T follicular helper cell (primary cell): Measurements from ENCODE around the gene EP300.
"Not testable (repeated sequence)": the region's sequence is repeated elsewhere in the genome, so short reads cannot be mapped to it uniquely, and the experiment has no call there.

Experiments used
- DNase-seq: peaks from one replicate; pipeline ENCODE4 v3.0.0-alpha.2; 2020; ENCODE audit warnings: low read depth
- total RNA-seq, 2 experiments: gene quantifications; one replicate each; lab custom pipeline; 2026; lab: John Stamatoyannopoulos, UW

Gene EP300
- 70.9 to 151 reads per million in 2 experiments for total RNA-seq

DNA sequence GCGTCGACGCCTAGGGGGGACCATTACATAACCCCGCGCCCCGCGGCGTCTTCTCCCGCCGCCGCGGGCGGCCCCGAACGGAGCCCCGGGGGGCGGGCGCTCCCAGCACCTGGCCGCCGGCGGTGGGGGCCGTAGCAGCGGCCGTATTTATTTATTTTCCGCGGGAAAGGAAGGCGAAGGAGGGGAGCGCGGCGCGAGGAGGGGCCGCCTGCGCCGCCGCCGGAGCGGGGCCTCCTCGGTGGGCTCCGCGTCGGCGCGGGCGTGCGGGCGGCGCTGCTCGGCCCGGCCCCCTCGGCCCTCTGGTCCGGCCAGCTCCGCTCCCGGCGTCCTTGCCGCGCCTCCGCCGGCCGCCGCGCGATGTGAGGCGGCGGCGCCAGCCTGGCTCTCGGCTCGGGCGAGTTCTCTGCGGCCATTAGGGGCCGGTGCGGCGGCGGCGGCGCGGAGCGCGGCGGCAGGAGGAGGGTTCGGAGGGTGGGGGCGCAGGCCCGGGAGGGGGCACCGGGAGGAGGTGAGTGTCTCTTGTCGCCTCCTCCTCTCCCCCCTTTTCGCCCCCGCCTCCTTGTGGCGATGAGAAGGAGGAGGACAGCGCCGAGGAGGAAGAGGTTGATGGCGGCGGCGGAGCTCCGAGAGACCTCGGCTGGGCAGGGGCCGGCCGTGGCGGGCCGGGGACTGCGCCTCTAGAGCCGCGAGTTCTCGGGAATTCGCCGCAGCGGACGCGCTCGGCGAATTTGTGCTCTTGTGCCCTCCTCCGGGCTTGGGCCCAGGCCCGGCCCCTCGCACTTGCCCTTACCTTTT lies at the start of gene EP300:
EP300 (plus strand) TSS at position 570 of the 795 bp plus-strand sequence. CDS start 413 bp downstream, outside the sequence.
- DNase-seq: peak; percentile 84

DNA sequence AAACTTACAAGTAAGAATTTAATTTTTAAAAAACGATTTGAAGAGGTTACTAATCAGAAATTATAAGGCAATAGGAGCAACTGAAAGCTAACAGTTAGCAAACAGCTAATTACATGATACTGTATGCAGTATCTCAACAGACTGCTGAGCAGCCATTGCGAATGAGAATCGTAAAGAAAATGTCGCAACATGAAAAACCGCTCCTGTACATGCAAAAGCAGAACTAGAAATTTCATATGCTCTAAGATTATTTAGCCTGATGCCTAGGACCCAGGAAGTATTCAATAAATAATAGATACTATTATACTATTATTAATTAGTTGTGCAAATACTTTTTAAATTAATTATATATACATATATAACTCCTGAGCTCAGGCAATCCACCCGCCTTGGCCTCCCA lies 48.7 kb upstream of the EP300 start:
- DNase-seq: no peak

DNA sequence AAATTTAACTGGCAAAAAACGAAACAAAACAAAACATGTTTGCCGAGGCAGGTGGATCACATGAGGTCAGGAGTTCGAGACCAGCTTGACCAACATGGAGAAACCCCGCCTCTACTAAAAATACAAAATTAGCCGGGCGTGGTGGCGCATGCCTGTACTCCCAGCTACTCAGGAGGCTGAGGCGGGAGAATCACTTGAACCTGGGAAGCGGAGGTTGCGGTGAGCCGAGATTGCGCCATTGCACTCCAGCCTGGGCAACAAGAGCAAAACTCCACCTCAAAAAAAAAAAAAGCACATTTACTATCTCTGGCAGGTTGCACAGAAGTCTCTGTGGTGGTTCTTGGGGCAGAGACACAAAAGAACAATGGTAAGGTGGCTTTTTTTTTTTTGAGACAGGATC lies 46.8 kb upstream of the EP300 start:
- DNase-seq: not testable (repeated sequence)

DNA sequence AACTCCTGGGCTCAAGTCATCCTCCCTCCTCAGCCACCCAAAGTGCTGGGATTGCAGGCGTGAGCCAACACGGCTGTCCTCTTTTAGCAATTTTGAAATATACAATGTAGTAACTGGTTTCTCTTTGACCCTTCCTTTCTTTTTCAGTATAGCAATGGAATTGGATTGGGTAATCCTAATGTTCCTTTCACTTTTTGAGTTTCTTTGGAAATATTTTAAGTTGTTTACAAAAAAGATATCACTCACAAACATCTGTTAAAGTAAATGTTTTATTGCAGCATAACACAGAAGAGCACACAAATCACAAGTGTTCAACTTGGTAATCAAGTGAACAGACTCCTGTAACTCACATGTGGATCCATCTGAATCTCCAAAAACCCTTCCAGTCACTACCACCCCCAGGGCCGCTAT lies 44.6 kb upstream of the EP300 start:
- no peak for DNase-seq

DNA sequence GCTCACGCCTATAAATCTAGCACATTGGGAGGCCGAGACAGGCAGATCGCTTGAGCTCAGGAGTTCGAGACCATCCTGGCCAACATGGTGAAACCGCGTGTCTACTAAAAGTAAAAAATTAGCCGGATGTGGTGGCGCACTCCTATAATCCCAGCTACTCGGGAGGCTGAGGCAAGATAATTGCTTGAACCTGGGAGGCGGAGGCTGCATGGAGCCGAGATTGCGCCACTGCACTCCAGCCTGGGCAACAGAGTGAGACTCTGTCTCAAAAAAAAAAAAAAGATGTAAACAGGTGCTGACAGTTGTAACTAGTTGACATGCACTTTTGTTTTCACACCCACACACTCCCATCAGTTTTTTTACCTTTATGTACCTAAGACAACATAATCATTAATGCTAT lies 44.0 kb upstream of the EP300 start:
- not testable (repeated sequence) for DNase-seq

DNA sequence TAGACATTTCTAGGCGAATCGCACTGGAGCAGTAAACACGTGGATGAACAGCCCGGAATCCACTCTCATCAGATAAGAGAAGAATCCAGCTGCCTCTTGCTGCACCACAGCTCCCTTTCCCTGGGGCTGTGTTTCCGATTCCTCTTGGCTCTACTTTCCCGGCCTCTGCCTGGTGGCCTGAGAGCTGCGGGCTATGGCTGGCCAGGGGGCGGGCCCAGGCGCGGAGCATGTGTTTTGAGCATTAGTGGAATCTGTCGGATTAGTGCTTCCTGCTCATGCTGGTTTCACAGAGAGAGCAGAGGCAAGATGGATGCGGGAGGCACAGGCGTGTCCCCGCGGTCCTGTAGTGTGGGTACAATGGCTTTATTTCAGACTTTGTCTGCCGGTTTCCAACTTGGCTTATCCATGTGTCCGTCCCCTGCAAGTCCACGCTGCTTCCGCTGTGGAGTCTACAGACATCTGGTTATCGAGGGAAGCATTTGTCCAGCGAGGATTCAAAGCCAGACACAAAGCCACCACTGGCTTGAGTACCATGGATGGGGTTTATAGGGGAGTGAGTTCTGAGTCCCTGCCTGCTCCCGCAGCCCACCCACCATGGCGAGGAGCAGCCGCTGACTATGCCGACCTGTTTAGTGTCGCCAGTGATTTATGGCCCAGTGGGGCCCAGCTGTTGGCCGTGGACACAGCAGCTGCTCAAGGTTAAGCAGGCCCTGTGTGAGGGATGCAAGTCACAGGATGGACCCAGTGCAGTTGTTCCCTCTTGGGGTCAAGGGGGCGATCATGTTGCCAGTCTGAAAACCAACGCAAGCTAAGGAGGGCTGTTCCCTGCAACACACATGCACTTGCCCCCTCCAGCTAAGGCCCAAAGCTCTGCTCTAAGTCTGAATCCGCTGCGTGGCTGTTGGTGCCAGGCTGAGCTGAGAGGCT lies 43.3 kb upstream of the EP300 start:
- DNase-seq: no peak

DNA sequence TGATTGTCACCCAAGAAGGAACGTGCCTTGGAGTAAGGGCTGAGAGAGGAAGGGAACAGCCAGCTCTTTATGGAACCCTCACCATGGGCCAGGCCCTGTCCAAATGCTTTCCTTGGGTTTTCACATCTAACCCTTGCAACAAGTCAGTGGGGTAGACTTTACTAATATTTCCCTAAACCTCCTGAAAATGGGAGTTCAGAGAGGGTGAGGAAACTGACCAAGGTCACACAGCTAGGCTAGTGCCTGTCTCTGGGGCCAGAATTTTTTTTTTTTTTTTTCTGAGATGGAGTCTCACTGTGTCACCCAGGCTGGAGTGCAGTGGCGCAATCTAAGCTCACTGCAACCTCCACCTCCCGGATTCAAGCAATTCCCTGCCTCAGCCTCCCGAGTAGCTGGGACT lies 42.6 kb upstream of the EP300 start:
- not testable (repeated sequence) for DNase-seq

DNA sequence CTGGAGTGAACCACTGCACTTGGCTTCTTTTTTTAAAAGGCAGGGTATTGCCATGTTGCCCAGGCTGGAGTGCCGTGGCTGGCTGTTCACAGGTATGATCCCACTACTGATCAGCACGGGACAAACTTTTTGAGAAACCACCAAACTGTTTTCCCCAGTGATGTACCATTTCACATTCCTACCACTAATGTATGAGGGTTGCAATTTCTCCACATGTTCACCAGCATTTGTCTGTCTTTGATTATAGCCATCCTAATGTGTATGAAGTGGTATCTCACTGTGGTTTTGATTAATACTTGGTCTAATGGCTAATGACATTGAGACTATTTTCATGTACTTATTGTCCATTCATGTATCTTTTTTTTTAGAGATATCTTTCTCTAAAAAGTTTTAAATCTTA lies 41.5 kb upstream of the EP300 start:
- DNase-seq: no peak

DNA sequence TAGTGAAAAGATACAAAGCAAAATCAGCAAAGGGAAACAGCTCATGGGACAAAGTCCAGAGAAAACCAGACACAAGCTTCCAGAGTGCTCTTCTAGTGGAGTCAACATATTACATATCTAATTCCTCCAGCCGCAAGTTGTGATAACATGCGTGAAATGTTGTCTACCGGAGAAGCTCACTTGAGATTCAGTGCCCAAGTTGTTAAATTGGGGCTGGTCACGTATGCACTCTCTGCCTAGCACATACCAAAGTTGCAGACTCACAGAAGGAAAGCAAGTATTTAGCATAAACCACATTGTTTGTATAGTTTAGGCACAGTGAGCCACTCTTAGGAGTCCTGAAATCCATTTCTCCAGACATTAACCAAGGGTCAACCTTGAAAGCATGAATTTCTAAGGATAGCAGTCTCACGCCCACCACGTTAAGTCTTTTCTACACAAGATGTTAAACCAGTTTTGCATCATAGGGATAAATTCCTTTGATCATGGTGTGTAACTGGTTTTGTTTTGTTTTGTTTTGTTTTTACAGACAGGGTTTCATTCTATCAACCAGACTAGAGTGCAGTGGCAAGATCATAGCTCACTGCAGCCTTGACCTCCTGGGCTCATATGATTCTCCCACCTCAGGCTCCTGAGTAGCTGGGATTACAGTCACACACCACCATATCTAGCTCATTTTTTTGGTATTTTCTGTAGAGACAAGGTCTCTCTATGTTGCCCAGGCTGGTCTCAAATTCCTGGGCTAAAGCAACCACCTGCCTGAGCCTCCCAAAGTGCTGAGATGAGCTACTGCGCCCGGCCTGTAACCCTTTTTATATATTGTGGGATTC lies 39.5 kb upstream of the EP300 start:
- no peak for DNase-seq

DNA sequence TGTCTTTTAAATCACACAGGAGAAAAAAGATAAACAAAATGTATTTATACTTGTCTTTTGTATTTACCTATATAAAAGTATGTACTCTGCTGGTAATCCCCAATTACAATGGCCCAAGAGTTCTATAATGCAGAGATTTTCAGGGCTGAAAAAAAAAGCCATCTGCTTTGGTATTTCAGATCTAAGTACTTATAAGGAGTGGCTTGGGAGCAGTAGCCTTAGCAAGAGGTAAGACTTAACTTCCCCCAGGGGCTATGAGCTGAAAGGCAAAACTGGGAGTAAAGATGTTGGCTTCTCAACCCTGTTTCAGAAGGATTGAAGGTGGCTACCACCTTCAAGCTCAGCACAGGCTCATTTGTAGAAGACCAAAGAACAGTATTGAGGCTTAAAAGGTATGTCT lies 35.3 kb upstream of the EP300 start:
- DNase-seq: no peak

DNA sequence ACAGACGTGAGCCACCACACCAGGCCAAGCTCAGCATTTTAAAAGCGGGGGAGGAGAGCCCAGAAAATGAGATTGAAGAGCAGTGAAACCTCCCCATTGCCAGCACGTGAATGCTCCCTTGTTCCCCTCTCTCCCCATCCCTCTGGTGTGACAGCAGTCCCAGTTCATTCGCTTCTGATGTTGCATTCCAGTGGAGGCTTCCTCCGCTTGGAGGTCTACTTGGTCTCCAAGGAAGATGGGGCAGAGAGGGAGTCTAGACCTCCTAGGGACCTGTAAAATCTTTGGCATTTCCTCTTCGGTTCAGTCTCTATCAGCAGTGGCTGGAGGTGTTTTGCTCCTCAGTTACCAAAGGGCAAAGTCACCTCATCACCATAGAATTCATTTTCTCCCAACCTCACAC lies 30.2 kb upstream of the EP300 start:
- DNase-seq: no peak

DNA sequence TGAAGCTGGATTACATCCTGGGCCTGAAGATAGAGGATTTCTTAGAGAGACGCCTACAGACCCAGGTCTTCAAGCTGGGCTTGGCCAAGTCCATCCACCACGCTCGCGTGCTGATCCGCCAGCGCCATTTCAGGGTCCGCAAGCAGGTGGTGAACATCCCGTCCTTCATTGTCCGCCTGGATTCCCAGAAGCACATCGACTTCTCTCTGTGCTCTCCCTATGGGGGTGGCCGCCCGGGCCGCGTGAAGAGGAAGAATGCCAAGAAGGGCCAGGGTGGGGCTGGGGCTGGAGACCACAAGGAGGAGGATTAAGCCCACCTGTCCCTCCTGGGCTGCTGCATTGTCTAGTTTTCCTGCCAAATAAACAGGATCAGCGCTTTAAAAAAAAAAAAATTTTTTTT lies 28.1 kb upstream of the EP300 start:
- DNase-seq: not testable (repeated sequence)

DNA sequence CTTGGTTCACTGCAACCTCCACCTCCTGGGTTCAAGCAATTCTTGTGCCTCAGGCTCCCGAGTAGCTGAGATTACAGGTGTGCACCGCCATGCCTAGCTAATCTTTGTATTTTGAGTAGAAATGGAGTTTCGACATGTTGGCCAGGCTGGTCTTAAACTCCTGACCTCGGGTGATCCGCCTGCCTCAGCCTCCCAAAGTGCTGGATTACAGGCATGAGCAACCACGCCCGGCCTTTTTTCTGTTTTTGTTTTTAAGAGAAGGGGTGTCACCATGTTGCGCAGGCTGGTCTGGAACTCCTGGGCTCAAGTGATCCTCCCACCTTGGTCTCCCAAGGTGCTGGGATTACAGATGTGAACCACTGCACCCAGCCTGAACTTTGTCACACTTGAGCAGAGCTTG lies 26.1 kb upstream of the EP300 start:
- DNase-seq: not testable (repeated sequence)

DNA sequence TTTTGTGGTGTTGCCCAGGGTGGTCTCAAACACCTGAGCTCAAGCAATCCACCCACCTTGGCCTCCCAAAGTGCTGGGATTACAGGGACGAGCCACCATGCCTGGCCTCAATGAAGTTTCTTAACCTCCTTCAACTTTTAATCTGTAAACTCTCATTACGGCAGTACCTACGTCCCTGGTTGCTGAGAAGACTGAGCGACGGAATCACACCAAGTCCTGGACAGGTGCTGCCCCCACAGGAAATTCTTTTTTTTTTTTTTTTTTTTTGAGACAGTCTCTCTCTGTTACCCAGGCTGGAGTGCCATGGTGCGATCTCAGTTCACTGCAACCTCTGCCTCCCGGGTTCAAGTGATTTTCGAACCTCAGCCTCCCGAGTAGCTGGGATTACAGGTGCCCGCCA lies 24.4 kb upstream of the EP300 start:
- DNase-seq: not testable (repeated sequence)

DNA sequence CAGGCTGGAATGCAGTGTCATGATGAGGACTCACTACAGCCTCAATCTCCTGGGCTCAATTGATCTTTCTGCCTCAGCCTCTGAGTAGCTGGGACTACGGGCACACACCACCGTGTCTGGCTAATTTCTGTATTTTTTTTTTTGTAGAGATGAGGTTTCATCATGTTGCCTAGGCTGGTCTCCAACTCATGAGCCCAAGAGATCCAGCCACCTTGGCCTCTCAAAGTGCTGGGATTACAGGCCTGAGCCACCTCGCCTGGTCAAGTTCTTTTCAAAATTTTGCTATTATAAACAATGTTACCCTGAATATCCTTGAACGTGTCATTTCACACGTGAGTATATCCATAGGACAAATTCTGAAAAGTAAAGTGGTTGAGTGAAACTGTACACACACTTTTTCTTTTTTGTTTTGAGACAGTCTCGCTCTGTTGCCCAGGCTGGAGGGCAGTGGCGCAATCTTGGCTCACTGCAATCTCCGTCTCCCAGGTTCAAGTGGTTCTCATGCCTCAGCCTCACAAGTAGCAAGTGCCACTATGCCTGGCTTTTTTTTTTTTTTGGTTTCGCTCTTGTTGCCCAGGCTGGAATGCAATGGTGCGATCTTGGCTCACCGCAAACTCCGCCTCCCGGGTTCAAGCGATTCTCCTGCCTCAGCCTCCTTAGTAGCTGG lies 21.6 kb upstream of the EP300 start:
- no peak for DNase-seq

DNA sequence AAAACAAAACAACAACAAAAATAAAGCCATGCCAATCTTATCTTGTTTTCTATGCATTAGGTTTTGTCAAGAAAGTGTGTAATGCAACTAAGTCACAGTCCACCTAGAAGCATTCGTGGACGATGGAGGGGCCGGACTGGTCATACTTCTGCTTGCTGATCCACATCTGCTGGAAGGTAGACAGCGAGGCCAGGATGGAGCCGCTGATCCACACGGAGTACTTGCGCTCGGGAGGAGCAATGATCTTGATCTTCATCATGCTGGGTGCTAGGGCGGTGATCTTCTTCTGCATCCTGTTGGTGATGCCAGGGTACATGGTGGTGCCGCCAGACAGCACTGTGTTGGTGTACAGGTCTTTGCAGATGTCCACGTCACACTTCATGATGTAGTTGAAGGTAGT lies 18.3 kb upstream of the EP300 start:
- DNase-seq: no peak

DNA sequence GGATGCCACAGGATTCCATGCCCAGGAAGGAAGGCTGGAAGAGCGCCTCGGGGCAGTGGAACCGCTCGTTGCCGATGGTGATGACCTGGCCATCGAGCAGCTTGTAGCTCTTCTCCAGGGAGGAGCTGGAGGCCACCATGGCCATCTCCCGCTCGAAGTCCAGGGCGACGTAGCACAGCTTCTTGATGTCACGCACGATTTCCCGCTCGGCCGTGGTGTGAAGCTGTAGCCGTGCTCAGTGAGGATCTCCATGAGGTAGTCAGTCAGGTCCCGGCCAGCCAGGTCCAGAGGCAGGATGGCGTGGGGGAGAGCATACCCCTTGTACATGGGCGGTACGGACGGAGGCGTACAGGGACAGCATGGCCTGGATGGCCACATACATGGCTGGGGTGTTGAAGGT lies 17.9 kb upstream of the EP300 start:
- DNase-seq: no peak

DNA sequence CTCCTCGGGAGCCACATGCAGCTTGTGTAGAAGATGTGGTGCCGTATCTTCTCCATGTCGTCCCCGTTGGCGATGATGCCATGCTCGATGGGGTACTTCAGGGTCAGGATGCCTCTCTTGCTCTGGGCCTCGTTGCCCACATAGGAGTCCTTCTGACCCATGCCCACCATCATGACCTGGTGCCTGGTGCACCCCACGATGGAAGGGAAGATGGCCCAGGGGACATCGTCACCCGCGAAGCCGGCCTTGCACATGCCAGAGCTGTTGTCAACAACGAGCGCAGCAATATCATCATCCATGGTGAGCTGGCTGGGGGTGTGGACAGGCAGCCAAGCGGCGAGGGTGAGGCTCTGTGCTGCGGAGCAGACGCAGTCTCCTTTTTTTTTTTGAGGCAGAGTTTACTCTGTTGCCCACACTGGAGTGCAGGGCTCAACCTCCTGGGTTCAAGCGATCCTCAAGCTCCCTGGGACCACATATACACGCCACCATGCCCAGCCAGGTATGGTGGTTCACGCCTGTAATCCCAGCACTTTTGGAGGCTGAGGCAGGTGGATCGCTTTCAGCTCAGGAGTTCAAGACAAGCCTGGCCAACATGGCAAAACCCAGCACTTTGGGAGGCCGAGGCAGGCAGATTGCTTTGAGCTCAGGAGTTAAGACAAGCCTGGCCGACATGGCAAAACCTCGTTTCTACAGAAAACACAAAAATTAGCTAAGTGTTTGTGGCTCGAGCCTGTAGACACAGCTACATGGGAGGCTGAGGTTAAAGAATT lies 17.3 kb upstream of the EP300 start:
- DNase-seq: no peak

DNA sequence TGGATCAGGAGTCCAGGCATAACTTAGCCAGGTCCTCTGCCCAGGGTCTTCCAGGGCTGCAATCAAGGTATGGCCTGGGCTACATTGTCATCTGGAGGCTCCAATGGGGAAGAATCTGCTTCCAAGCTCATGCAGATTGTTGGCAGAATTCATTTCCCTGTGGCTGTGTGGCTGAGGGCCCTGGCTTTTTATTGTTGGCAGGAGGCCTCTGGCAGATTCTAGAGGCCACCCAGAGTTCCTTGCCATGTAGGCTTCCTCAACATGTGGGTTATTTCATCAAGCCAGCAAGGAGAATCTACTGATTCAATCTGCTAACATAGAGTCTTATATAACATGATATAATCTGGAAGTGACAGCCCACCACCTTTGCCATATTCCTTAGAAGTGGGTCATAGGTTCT lies 16.4 kb upstream of the EP300 start:
- no peak for DNase-seq

DNA sequence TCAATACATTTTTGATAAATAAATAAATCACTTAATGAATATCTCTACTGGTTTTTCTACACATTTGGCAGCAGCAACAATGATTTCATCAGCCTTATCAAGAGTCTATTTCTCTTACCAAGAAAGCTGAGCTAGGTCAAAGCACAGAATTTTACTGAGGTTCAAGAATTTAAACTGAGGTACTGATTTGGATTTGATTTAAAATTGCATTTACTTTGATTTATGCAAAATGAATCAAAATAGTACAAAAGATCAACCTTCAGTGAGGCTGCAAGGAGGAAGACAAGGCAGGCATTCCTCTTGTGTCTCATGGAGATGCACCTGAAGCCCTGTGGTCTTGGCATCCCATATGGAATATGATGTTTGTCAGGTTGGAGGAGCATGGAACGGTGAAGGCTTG lies 15.5 kb upstream of the EP300 start:
- no peak for DNase-seq

DNA sequence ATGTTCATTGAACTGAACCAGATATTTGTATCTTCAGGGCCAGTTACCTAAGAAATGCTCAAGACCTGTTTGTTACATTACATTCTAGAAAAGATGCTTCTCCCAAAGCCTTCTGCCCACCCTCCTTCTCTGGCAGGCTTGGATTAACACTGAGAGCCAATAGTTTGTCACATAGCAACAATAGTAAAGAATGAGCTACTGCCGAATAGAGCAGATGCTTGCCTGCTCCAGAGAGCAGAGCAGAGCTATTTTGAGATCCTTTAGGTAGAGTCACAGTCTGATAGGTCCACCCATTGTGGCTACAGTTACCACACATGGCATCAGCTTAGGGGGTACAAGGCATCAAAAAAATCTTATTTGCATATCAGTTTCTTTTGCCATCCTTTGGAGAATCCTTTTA lies 13.5 kb upstream of the EP300 start:
- DNase-seq: no peak
